Endothelial cell of umbilical vein (primary cell): Measurements from ENCODE around the gene TRAPPC2. TPM values are rescaled to one million over a fixed set of nuclear protein-coding genes. Genes with fewer than 3 reads are reported as not detected.
A peak's percentile ranks its signal among the peaks of the same experiment; 100 is the strongest.

ENCODE experiments used
- BruUV-seq: library from RNA; stranded (reverse); fragments of 400-500 nt; replicated peaks from 2 replicates; lab custom pipeline; 2021; lab: Mats Ljungman, UMichigan
- CTCF ChIA-PET: fragments of 300-600, 350-600 bp; sonication (Branson Sonifier 250); formaldehyde crosslinking; loops from one replicate; lab custom pipeline; 2021; ENCODE audit warnings: antibody characterized with exemption, inconsistent platforms; lab: Charles Lee
- POLR2A ChIA-PET: fragments of 300-600, 350-600 bp; sonication (Branson Sonifier 250); formaldehyde crosslinking; loops from one replicate; lab custom pipeline; 2021; ENCODE audit warnings: antibody characterized with exemption, inconsistent platforms; lab: Charles Lee
- DNase-seq: peaks from one replicate; pipeline ENCODE4 v3.0.0-alpha.2; 2011; ENCODE audit warnings: low read depth, low spot score
- FAIRE-seq: peaks from 2 replicates; lab custom pipeline; 2011; peaks lifted over from hg19 to GRCh38; lab: Jason Lieb, UNC
- H2AFZ ChIP-seq: 2 replicates; pipeline ENCODE4 v1.6.0; 2012; ENCODE audit warnings: low read depth, low read length, control low read depth, inconsistent platforms
- H3K27ac ChIP-seq: 2 replicates; pipeline ENCODE4 v1.5.1; 2011; ENCODE audit warnings: low read depth, mild to moderate bottlenecking, control low read depth, low read length, moderate library complexity; ENCODE audit not compliant: insufficient read depth
- H3K27me3 ChIP-seq, 2 experiments: 2 replicates each; pipeline versions ENCODE4 v1.6.0 to v1.6.1; 2011; ENCODE audit warnings: low read length in 2 of 2, mixed read lengths in 1 of 2; ENCODE audit not compliant: control insufficient read depth in 2 of 2, insufficient read depth in 2 of 2
- H3K36me3 ChIP-seq, 2 experiments: 2 replicates in 1 of 2; 3 replicates in 1 of 2; pipeline ENCODE4 v1.5.1; 2011; ENCODE audit warnings: low read length in 2 of 2, mild to moderate bottlenecking in 1 of 2, moderate library complexity in 1 of 2; ENCODE audit not compliant: control insufficient read depth in 2 of 2, insufficient read depth in 2 of 2; ENCODE audit errors: extremely low read depth in 1 of 2
- H3K4me1 ChIP-seq: 3 replicates; pipeline ENCODE4 v1.5.1; 2011; ENCODE audit warnings: mild to moderate bottlenecking, low read length; ENCODE audit not compliant: control insufficient read depth, insufficient read depth; ENCODE audit errors: extremely low read depth
- H3K4me2 ChIP-seq: 2 replicates; pipeline ENCODE4 v1.6.1; 2011; ENCODE audit warnings: low read length, control low read depth, mixed read lengths; ENCODE audit not compliant: insufficient read depth
- H3K4me3 ChIP-seq, 3 experiments: fragments of 200-600 bp in 1 of 3; sonication (generic), shearing (Covaris generic) in 1 of 3; replicated peaks in 1 of 3; 2 replicates each; pipeline ENCODE4 v1.5.1; 2011 to 2016; ENCODE audit warnings: control low read depth in 3 of 3, low read length in 3 of 3, mild to moderate bottlenecking in 2 of 3, inconsistent platforms in 1 of 3, low read depth in 1 of 3, moderate library complexity in 1 of 3; ENCODE audit not compliant: insufficient read depth in 1 of 3
- H3K79me2 ChIP-seq: 2 replicates; pipeline ENCODE4 v1.6.0; 2012; ENCODE audit warnings: low read length, inconsistent platforms; ENCODE audit not compliant: control insufficient read depth, insufficient read depth
- H3K9ac ChIP-seq: replicated peaks from 2 replicates; pipeline ENCODE3; 2011; ENCODE audit warnings: low read length, control low read depth; ENCODE audit not compliant: insufficient read depth; ENCODE audit errors: extremely low read depth
- H3K9me1 ChIP-seq: replicated peaks from 3 replicates; pipeline ENCODE4 v1.6.0; 2011; ENCODE audit warnings: mild to moderate bottlenecking, low read length; ENCODE audit not compliant: control insufficient read depth, insufficient read depth; ENCODE audit errors: extremely low read depth
- H3K9me3 ChIP-seq: replicated peaks from 2 replicates; pipeline ENCODE4 v1.5.1; 2012; ENCODE audit warnings: low read length, inconsistent platforms; ENCODE audit not compliant: control insufficient read depth, insufficient read depth
- H4K20me1 ChIP-seq: replicated peaks from 2 replicates; pipeline ENCODE3; 2011; ENCODE audit warnings: mild to moderate bottlenecking, low read length; ENCODE audit not compliant: control insufficient read depth, insufficient read depth; ENCODE audit errors: extremely low read depth
- CTCF ChIP-seq, 2 donors: IDR thresholded peaks; 1 replicate in 1 of 2; 2 replicates in 1 of 2; pipeline ENCODE4 v1.5.1; 2011; ENCODE audit warnings: low read length in 2 of 2, mild to moderate bottlenecking in 2 of 2, moderate library complexity in 2 of 2, control low read depth in 1 of 2, inconsistent platforms in 1 of 2, low read depth in 1 of 2; ENCODE audit not compliant: insufficient read depth in 1 of 2; ENCODE audit errors: extremely low read depth in 1 of 2
- EZH2 ChIP-seq: IDR thresholded peaks from 2 replicates; pipeline ENCODE4 v1.6.1; 2012; ENCODE audit warnings: borderline replicate concordance, low read depth, mild to moderate bottlenecking, moderate library complexity, low read length, inconsistent platforms; ENCODE audit not compliant: severe bottlenecking
- FOS ChIP-seq: IDR thresholded peaks from 2 replicates; pipeline ENCODE4 v1.6.1; 2011; ENCODE audit warnings: mild to moderate bottlenecking, low read length, moderate library complexity, borderline replicate concordance; ENCODE audit not compliant: insufficient read depth
- GATA2 ChIP-seq: IDR thresholded peaks from 2 replicates; pipeline ENCODE4 v1.7.0; 2011; ENCODE audit warnings: low read depth, mild to moderate bottlenecking, moderate library complexity, mixed read lengths, low read length; ENCODE audit not compliant: insufficient read length, insufficient read depth
- JUN ChIP-seq: IDR thresholded peaks from 2 replicates; pipeline ENCODE4 v1.6.1; 2011; ENCODE audit warnings: borderline replicate concordance, low read depth; ENCODE audit not compliant: insufficient read length, insufficient read depth
- MAX ChIP-seq: IDR thresholded peaks from 2 replicates; pipeline ENCODE4 v1.6.1; 2011; ENCODE audit not compliant: insufficient read depth, insufficient read length
- MYC ChIP-seq: IDR thresholded peaks from one replicate; pipeline ENCODE4 v1.6.1; 2011; ENCODE audit warnings: mild to moderate bottlenecking, low read depth, low read length
- POLR2A ChIP-seq: IDR thresholded peaks from 2 replicates; pipeline ENCODE4 v1.6.1; 2012; ENCODE audit warnings: low read depth, mild to moderate bottlenecking, control low read depth, low read length
- POLR2AphosphoS5 ChIP-seq: IDR thresholded peaks from 2 replicates; pipeline ENCODE4 v1.6.1; 2012; ENCODE audit warnings: low read depth, mild to moderate bottlenecking, control low read depth, low read length, moderate library complexity; ENCODE audit not compliant: insufficient read depth
- dilution Hi-C: fragments of 300-500 bp; cut with MboI; formaldehyde crosslinking; loops from one replicate; pipeline ENCODE4 v1.15.0; 2019; ENCODE audit warnings: low sequenced_read_pairs; ENCODE audit not compliant: extremely low pct_ligation_motif_present
- intact Hi-C: fragments of 100-400 bp; cut with micrococcal nuclease; formaldehyde crosslinking; loops from one replicate; pipeline ENCODE4 v1.10.0; 2022
- polyA plus RNA-seq, 4 experiments: library from polyadenylated mRNA; depleted of rRNA in 3 of 4; stranded (reverse) in 3 of 4; unstranded in 1 of 4; fragments of >200 nt; gene quantifications; 2 replicates each; pipeline versions ENCODE4 v1.2.1 to v1.2.3, GENCODE V29; 2011 to 2012; ENCODE audit warnings: missing spikeins in 1 of 4
- total RNA-seq: library from RNA; stranded (reverse); gene quantifications from 2 replicates; pipeline ENCODE4 v1.2.3, GENCODE V29; 2021

Gene TRAPPC2
- total and polyA plus RNA-seq, 2 donors (not counting 3 experiments of a cell fraction or from before 2014, with no cell fraction given): 6.6 to 13.0 TPM

- Histone ChIP-seq H3K36me3 (no peaks in the 10 kb centered on the region), H3K9me3 (no peaks in the 10 kb centered on the region), H3K27ac (no peak overlapping the region), H2AFZ (no peak overlapping the region), H3K9ac (no peak overlapping the region), H4K20me1 (no peaks in the 10 kb centered on the region), H3K9me1 (no peaks in the 10 kb centered on the region), H3K4me3 (no peak overlapping the region), H3K27me3 (no peaks in the 10 kb centered on the region), H3K79me2 (no peaks in the 10 kb centered on the region), H3K4me2 (no peak overlapping the region), H3K4me1 (peaks cover 4% of the 10 kb centered on the region)
- intact Hi-C loops: no loop called here
- peak; percentile 35 for FAIRE-seq
- no peak for DNase-seq
- ChIA-PET CTCF (no interaction called here), POLR2A (no interaction called here)
- dilution Hi-C loops: no loop called here
- TF ChIP-seq POLR2AphosphoS5: no peak
- no peak for TF ChIP-seq CTCF (IDR thresholded peaks at IDR 0.05; ENCODE audit: extremely low read depth in 1 of 2, insufficient read depth in 1 of 2, low read depth in 1 of 2, low read length in 2 of 2)
- no peak for TF ChIP-seq JUN
- TF ChIP-seq POLR2A: no peak
- no peak for TF ChIP-seq EZH2
- no peak for TF ChIP-seq MYC
- no peak for TF ChIP-seq GATA2
- TF ChIP-seq FOS: no peak
- no peak for TF ChIP-seq MAX
- BruUV-seq: no TSS peak
These were observed 41.4 kb upstream of the TRAPPC2 start for GRCh38 chrX:13775837-13776236.
